ENCODE data around the gene PMPCA. TPM values are rescaled to one million over a fixed set of nuclear protein-coding genes. Genes with fewer than 3 reads are reported as not detected.

PMPCA gene
- total and polyA plus RNA-seq, 2 of the 8 experiments (the other 6 are each of a cell fraction or from before 2014, with no cell fraction given), result 60.0 to 88.2 TPM

- Histone ChIP-seq H3K9me3 (ENCODE audit: insufficient read depth in 2 of 2, low read depth in 1 of 2, low read length in 1 of 2) (no peaks in the 10 kb centered on the region), H3K23ac (ENCODE audit: insufficient read length) (no peak overlapping the region), H3K36me3 (ENCODE audit: control insufficient read depth in 2 of 4, insufficient read depth in 4 of 4, low read length in 3 of 4) (peaks cover 6 to 66% (median 35%) of the 10 kb centered on the region in 4 experiments; a peak in 7 of 8 replicates)
- no peak for TF ChIP-seq MAFK (IDR thresholded peaks at IDR 0.05; ENCODE audit: low read depth, low read length)
- TF ChIP-seq USF2 (IDR thresholded peaks at IDR 0.05; ENCODE audit: low read length), result no peak
- no peak for TF ChIP-seq CBX8 (IDR thresholded peaks at IDR 0.05; ENCODE audit: borderline replicate concordance, low read depth, low read length)
- TF ChIP-seq KDM5A (IDR thresholded peaks at IDR 0.05; ENCODE audit: low read length), result no peak
Measured at GRCh38 chr9:136381966-136382513, 28.4 kb upstream of the PMPCA start.

More at GRCh38 chr9:136381966-136382513, 28.4 kb upstream of the PMPCA start:
- Histone ChIP-seq H2AFZ (ENCODE audit: low read length) (no peak overlapping the region), H3K27ac (ENCODE audit: low read depth, low read length) (no peak overlapping the region), H2AK5ac (ENCODE audit: low read depth, low read length) (no peak overlapping the region), H3K79me2 (ENCODE audit: control insufficient read depth in 1 of 2, insufficient read depth in 2 of 2, low read length in 2 of 2) (no peaks in the 10 kb centered on the region), H3K79me1 (ENCODE audit: low read depth, low read length) (no peaks in the 10 kb centered on the region; the same call in 1 of the 2 replicates), H4K91ac (replicated peaks; ENCODE audit: insufficient read length, low read length) (no peak overlapping the region), H2BK12ac (ENCODE audit: low read depth, low read length) (no peak overlapping the region), H2BK120ac (replicated peaks; ENCODE audit: low read depth, low read length) (no peak overlapping the region), H3K23me2 (ENCODE audit: low read depth, low read length) (no peaks in the 10 kb centered on the region), H2BK15ac (ENCODE audit: low read length) (no peak overlapping the region), H3K4me3 (ENCODE audit: extremely low read depth in 1 of 4, insufficient read depth in 2 of 4, low read depth in 3 of 4, low read length in 4 of 4) (no peak overlapping the region), H3K27me3 (replicated peaks in 1 of 4; ENCODE audit: control insufficient read depth in 3 of 4, extremely low read depth in 1 of 4, insufficient read depth in 3 of 4, low read length in 3 of 4) (no peaks in the 10 kb centered on the region), H3K4ac (replicated peaks; ENCODE audit: insufficient read length, low read depth, low read length) (no peak overlapping the region), H3K9ac (replicated peaks in 1 of 4; ENCODE audit: extremely low read depth in 1 of 4, low read depth in 3 of 4, low read length in 3 of 4) (no peak overlapping the region), H4K20me1 (replicated peaks in 1 of 2; ENCODE audit: control insufficient read depth in 1 of 2, insufficient read depth in 2 of 2, low read length in 2 of 2) (peaks cover 2 to 11% of the 10 kb centered on the region in 2 experiments), H2BK5ac (ENCODE audit: low read depth, low read length) (no peak overlapping the region), H4K5ac (ENCODE audit: insufficient read length, low read depth, low read length) (no peak overlapping the region), H3K56ac (replicated peaks; ENCODE audit: insufficient read length, low read depth, low read length) (no peak overlapping the region), H3K4me1 (replicated peaks in 1 of 4; ENCODE audit: control insufficient read depth in 3 of 4, insufficient read depth in 4 of 4, low read length in 3 of 4) (no peaks in the 10 kb centered on the region), H2BK20ac (ENCODE audit: low read length) (no peak overlapping the region), H4K8ac (ENCODE audit: extremely low read depth, insufficient read depth, low read length) (peak overlapping the region; percentile 68; the same call in 1 of the 2 replicates), H3K4me2 (ENCODE audit: insufficient read depth in 1 of 2, low read depth in 2 of 2, low read length in 2 of 2) (no peak overlapping the region), H3K18ac (ENCODE audit: extremely low read depth, low read length) (no peak overlapping the region), H3K14ac (ENCODE audit: insufficient read length) (no peak overlapping the region)
- POLR2A ChIA-PET (ENCODE audit: partially characterized antibody), result interaction anchor here (1.5 to 14.0 kb wide), 6 partner anchors 9 to 57 kb away, joined by 3 to 139 read pairs (median 10); partner anchors contain the start of genes CARD9, INPP5E and SNAPC4
- DNase-seq (ENCODE audit: low read depth in 1 of 2, low spot score in 2 of 2), result no peak
- CTCF ChIA-PET (ENCODE audit: partially characterized antibody), result interaction anchor here (0.7 to 2.4 kb wide), 4 partner anchors 14 to 60 kb away, joined by 3 to 10 read pairs (median 4); partner anchors contain the start of gene DNLZ
- WGBS, 2 experiments (ENCODE audit: extremely low coverage in 1 of 2, insufficient coverage in 1 of 2, insufficient read length in 1 of 2, insufficient replicate concordance in 2 of 2, low coverage in 1 of 2, low lambda C conversion rate in 2 of 2, missing lambda C conversion rate in 1 of 2), result 86% methylated on average over 24 of the region's 25 CpGs; no CpG with 5 or more reads in 1 of the 2 experiments
- no peak for FAIRE-seq

All from H1 (cell line).